ENCODE data around the gene NUMA1. TPM values are rescaled to one million over a fixed set of nuclear protein-coding genes. Genes with fewer than 3 reads are reported as not detected.

NUMA1 gene
- total RNA-seq, 1 experiment from 2014 or later, result 267 TPM

- TF ChIP-seq, protein P1, sequence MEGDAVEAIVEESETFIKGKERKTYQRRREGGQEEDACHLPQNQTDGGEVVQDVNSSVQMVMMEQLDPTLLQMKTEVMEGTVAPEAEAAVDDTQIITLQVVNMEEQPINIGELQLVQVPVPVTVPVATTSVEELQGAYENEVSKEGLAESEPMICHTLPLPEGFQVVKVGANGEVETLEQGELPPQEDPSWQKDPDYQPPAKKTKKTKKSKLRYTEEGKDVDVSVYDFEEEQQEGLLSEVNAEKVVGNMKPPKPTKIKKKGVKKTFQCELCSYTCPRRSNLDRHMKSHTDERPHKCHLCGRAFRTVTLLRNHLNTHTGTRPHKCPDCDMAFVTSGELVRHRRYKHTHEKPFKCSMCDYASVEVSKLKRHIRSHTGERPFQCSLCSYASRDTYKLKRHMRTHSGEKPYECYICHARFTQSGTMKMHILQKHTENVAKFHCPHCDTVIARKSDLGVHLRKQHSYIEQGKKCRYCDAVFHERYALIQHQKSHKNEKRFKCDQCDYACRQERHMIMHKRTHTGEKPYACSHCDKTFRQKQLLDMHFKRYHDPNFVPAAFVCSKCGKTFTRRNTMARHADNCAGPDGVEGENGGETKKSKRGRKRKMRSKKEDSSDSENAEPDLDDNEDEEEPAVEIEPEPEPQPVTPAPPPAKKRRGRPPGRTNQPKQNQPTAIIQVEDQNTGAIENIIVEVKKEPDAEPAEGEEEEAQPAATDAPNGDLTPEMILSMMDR (conservative IDR thresholded peaks at IDR 0.05), result no peak
- no peak for TF ChIP-seq EZH2 (IDR thresholded peaks at IDR 0.05; ENCODE audit: low read depth)
- Histone ChIP-seq H3K27ac (peak within 1 kb of the TSS; percentile 70), H3K9me2 (ENCODE audit: insufficient read depth) (no peaks in the 10 kb centered on the region), H2AFZ (peak within 1 kb of the TSS; percentile 87), H3K4me3 (peak within 1 kb of the TSS; percentile 56), H3K9me3 (ENCODE audit: insufficient read depth, low read depth) (no peaks in the 10 kb centered on the region), H3K79me2 (ENCODE audit: low read depth) (0 out of 2 replicates have a peak, but pooled peaks cover 4% of the 10 kb centered on the region), H3K27me3 (ENCODE audit: insufficient read depth, low read depth) (no peaks in the 10 kb centered on the region), H3K4me2 (peak within 1 kb of the TSS; percentile 92), H3K4me1 (replicated peaks; ENCODE audit: insufficient read depth) (peaks cover 14% of the 10 kb centered on the region), H3F3A (ENCODE audit: insufficient read depth, low read depth) (peaks cover 10% of the 10 kb centered on the region; the same call in 1 of the 2 replicates), H3K36me3 (ENCODE audit: low read depth) (no peaks in the 10 kb centered on the region), H4K20me1 (ENCODE audit: insufficient read depth) (no peaks in the 10 kb centered on the region)
- intact Hi-C loops (cut with micrococcal nuclease; ENCODE audit: unreplicated experiment), result loop anchor here (1.0 kb wide), 5 partner anchors 9 to 302 kb away; partner anchors contain the start of genes LAMTOR1, LRRC51 and NUMA1
- ChIA-PET POLR2A (ENCODE audit: unreplicated experiment) (interaction anchor here (0.6 to 1.2 kb wide), 2 partner anchors 111 to 324 kb away, joined by 4 to 5 read pairs; no protein-coding TSS in a partner anchor), CTCF (no interaction called here)
- no TSS peak for BruUV-seq (replicated peaks)
- DNase-seq, result peak; percentile 97 to 99
These were observed 32.0 kb upstream of the NUMA1 start, which contains the start of gene ANAPC15 for GRCh38 chr11:72112143-72112977. Gene ANAPC15, minus strand, starts transcription at chr11:72112695. Its CDS starts 1,419 bp downstream, at chr11:72111276.

DNA sequence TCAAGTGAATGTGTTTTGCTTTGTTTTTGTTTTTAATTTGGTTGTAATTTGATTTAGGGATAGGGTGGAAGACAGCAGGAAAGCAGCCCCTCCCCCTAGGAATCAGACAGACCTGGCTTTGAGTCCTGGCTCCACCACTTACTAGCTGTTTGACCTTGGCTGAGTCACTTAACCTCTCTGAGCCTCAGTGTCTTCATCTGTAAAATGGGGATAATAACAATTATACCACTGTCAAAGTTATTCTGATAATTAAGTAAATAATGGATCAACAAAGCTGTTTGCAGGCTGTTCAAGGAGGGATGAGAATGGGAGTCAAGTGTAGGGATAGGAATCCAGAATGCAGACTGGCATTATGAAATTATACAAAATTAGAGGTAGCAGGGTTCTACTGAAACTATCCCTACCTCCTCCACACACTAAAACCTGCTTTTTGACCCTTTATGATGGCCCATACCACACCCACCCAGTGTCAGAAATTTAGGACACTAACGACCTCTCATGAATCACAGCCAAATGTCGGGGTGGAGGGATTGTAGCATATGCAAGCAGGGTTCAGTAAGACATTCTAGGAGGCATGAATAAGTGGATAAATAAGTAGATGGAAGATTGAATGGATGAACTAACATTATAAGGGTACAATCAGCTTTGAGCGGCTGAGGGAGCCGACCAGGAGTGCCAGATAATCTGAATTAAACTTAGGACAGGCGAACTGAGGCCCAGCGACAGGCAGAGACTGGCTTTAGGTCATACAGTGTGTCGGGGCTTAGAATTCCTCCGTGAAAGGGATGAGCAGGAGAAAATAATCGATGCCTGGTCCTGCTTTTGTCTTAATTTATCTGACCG lies 31.2 kb upstream of the NUMA1 start:
- BruUV-seq (replicated peaks), result TSS peak; percentile 79
- ChIA-PET CTCF (no interaction called here), POLR2A (ENCODE audit: unreplicated experiment) (interaction anchor here (0.6 to 0.7 kb wide), 3 partner anchors 72 to 324 kb away, joined by 4 to 6 read pairs (median 5); no protein-coding TSS in a partner anchor)
- peaks cover 14% of the 10 kb centered on the region for H3K4me1 ChIP-seq (replicated peaks; ENCODE audit: insufficient read depth)
- TF ChIP-seq, protein P1 (conservative IDR thresholded peaks at IDR 0.05), result no peak
- TF ChIP-seq EZH2 (IDR thresholded peaks at IDR 0.05; ENCODE audit: low read depth), result no peak
- peak overlapping the region; percentile 92 for H3K4me2 ChIP-seq
- no peaks in the 10 kb centered on the region for H3K9me3 ChIP-seq (ENCODE audit: insufficient read depth, low read depth)
- no peaks in the 10 kb centered on the region for H4K20me1 ChIP-seq (ENCODE audit: insufficient read depth)
- peak overlapping the region; percentile 56 for H3K4me3 ChIP-seq
- peak overlapping the region; percentile 70 for H3K27ac ChIP-seq
- H3K27me3 ChIP-seq (ENCODE audit: insufficient read depth, low read depth), result no peaks in the 10 kb centered on the region
- 0 out of 2 replicates have a peak, but pooled peaks cover 4% of the 10 kb centered on the region for H3K79me2 ChIP-seq (ENCODE audit: low read depth)
- H3K9me2 ChIP-seq (ENCODE audit: insufficient read depth), result no peaks in the 10 kb centered on the region
- H3F3A ChIP-seq (ENCODE audit: insufficient read depth, low read depth), result peaks cover 10% of the 10 kb centered on the region; the same call in 1 of the 2 replicates
- intact Hi-C loops (cut with micrococcal nuclease; ENCODE audit: unreplicated experiment), result loop anchor here (1.0 kb wide), 5 partner anchors 8 to 303 kb away; partner anchors contain the start of genes LAMTOR1, LRRC51 and NUMA1
- DNase-seq, result no peak
- H2AFZ ChIP-seq, result peak overlapping the region; percentile 63
- H3K36me3 ChIP-seq (ENCODE audit: low read depth), result no peaks in the 10 kb centered on the region

DNA sequence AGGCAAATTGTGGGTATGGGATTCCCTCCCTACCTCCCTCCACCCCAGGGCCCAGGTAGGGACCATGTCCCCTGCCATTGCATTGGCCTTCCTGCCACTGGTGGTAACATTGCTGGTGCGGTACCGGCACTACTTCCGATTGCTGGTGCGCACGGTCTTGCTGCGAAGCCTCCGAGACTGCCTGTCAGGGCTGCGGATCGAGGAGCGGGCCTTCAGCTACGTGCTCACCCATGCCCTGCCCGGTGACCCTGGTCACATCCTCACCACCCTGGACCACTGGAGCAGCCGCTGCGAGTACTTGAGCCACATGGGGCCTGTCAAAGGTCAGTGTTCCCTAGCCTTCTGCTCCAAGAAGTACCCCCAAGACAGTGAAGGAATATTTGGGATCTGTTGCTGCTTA lies 25.5 kb upstream of the NUMA1 start, which contains the start of gene TOMT:
TSS of gene TOMT (plus strand) at position 37 of the 400 bp plus-strand sequence. CDS start at position 65, 28 bp downstream.
- H3K4me3 ChIP-seq, result no peak within 1 kb of the TSS
- H3K27ac ChIP-seq, result no peak within 1 kb of the TSS
- H3K36me3 ChIP-seq (ENCODE audit: low read depth), result no peaks in the 10 kb centered on the region
- TF ChIP-seq, protein P1 (conservative IDR thresholded peaks at IDR 0.05), result no peak
- TF ChIP-seq EZH2 (IDR thresholded peaks at IDR 0.05; ENCODE audit: low read depth), result no peak
- H2AFZ ChIP-seq, result no peak within 1 kb of the TSS
- H4K20me1 ChIP-seq (ENCODE audit: insufficient read depth), result no peaks in the 10 kb centered on the region
- H3K4me2 ChIP-seq, result no peak within 1 kb of the TSS
- POLR2A ChIA-PET (ENCODE audit: unreplicated experiment), result no interaction called here
- peaks cover 13% of the 10 kb centered on the region for H3K4me1 ChIP-seq (replicated peaks; ENCODE audit: insufficient read depth)
- no peaks in the 10 kb centered on the region for H3K9me2 ChIP-seq (ENCODE audit: insufficient read depth)
- BruUV-seq (replicated peaks), result no TSS peak
- peaks cover 21% of the 10 kb centered on the region for H3K79me2 ChIP-seq (ENCODE audit: low read depth)
- peaks cover 15% of the 10 kb centered on the region; the same call in 1 of the 2 replicates for H3F3A ChIP-seq (ENCODE audit: insufficient read depth, low read depth)
- intact Hi-C loops (cut with micrococcal nuclease; ENCODE audit: unreplicated experiment), result no loop called here
- no peaks in the 10 kb centered on the region for H3K27me3 ChIP-seq (ENCODE audit: insufficient read depth, low read depth)
- CTCF ChIA-PET, result no interaction called here
- H3K9me3 ChIP-seq (ENCODE audit: insufficient read depth, low read depth), result no peaks in the 10 kb centered on the region
- no peak for DNase-seq

Measured in PC-9 (cell line).